Upper lobe of left lung (tissue), 6 donors: ENCODE measurements around the gene ZNF620. TPM values are rescaled to one million over a fixed set of nuclear protein-coding genes. Genes with fewer than 3 reads are reported as not detected.

ENCODE experiments used
- ATAC-seq, 2 donors: fragments of 200-7000 bp; cut with Tn5 transposase; one replicate each; pipeline ENCODE4 v1.9.1; 2022; ENCODE audit warnings: mild to moderate bottlenecking in 2 of 2, moderate library complexity in 2 of 2; ENCODE audit not compliant: low FRiP score in 2 of 2
- DNase-seq, 2 donors: peaks; one replicate each; pipeline ENCODE4 v3.0.0-alpha.2; 2019 to 2020
- H3K27ac ChIP-seq, 4 donors: fragments of 200-600 bp; sonication (generic); one replicate each; pipeline ENCODE4 v1.5.1; 2016 to 2019
- H3K27me3 ChIP-seq, 4 donors: fragments of 200-600 bp; sonication (generic); one replicate each; pipeline ENCODE4 v1.5.1; 2017 to 2019
- H3K36me3 ChIP-seq, 4 donors: fragments of 200-600 bp; sonication (generic); one replicate each; pipeline ENCODE4 v1.5.1; 2016 to 2019
- H3K4me1 ChIP-seq, 4 donors: fragments of 200-600 bp; sonication (generic); one replicate each; pipeline ENCODE4 v1.5.1; 2018 to 2019
- H3K4me3 ChIP-seq, 4 donors: fragments of 200-600 bp; sonication (generic); one replicate each; pipeline ENCODE4 v1.5.1; 2017 to 2019; ENCODE audit warnings: mild to moderate bottlenecking in 2 of 4, moderate library complexity in 1 of 4
- H3K9me3 ChIP-seq, 4 donors: fragments of 200-600 bp; sonication (generic); one replicate each; pipeline ENCODE4 v1.5.1; 2018 to 2019
- CTCF ChIP-seq, 6 experiments: fragments of 450-650 bp in 4 of 6; fragments of 200-600 bp in 2 of 6; sonication (generic) in 2 of 6; IDR thresholded peaks; one replicate each; pipeline ENCODE4 v1.5.1; 2016 to 2019; ENCODE audit warnings: antibody characterized with exemption in 6 of 6
- EP300 ChIP-seq, 4 donors: sonication (generic); formaldehyde crosslinking; IDR thresholded peaks; one replicate each; pipeline ENCODE4 v1.5.1; 2017; ENCODE audit warnings: antibody characterized with exemption in 4 of 4, control low read depth in 2 of 4
- POLR2A ChIP-seq, 4 donors: fragments of 450-650 bp; IDR thresholded peaks; one replicate each; pipeline ENCODE4 v1.5.1; 2016 to 2017; ENCODE audit warnings: antibody characterized with exemption in 4 of 4, mild to moderate bottlenecking in 2 of 4
- POLR2AphosphoS5 ChIP-seq, 2 donors: sonication (generic); formaldehyde crosslinking; IDR thresholded peaks; one replicate each; pipeline ENCODE4 v1.5.1; 2017; ENCODE audit warnings: antibody characterized with exemption in 2 of 2
- WGBS, 2 donors: methylation state at CpG; one replicate each; pipeline ENCODE4 v1.1.5; 2017 to 2018; 5-methylcytosine and 5-hydroxymethylcytosine counted together
- total RNA-seq, 6 donors: library from RNA; depleted of rRNA in 4 of 6; stranded (reverse); fragments of >200 nt in 4 of 6; gene quantifications; one replicate each; pipeline versions ENCODE4 v1.1.0 to v1.2.1, GENCODE V29; 2016 to 2021
- donor health status: DM: no; HTN: no; CAD: no; lungs with moderate emphysema.
- donor health status: DM: no; HTN: yes; CAD: no; lungs with severe emphysema.

The ZNF620 gene
- total RNA-seq, 6 donors from 2014 or later: 2.1 to 9.6 (median 5.3) TPM

- H3K27me3 ChIP-seq: no peaks in the 10 kb centered on the region
- TF ChIP-seq EP300 (IDR thresholded peaks at IDR 0.05) (no peak), POLR2AphosphoS5 (IDR thresholded peaks at IDR 0.05) (no peak), POLR2A (IDR thresholded peaks at IDR 0.05) (no peak), CTCF (IDR thresholded peaks at IDR 0.05) (no peak)
- no peaks in the 10 kb centered on the region for H3K4me1 ChIP-seq
- WGBS, 2 donors: 97 to 98% methylated on average over 3 of the region's 3 CpGs
- peaks cover 17 to 62% (median 39%) of the 10 kb centered on the region in 4 donors for H3K36me3 ChIP-seq
- no peak overlapping the region for H3K4me3 ChIP-seq
- H3K9me3 ChIP-seq: peaks cover 17 to 22% (median 17%) of the 10 kb centered on the region in 4 donors
- no peak for DNase-seq
- no peak for ATAC-seq
- no peak overlapping the region for H3K27ac ChIP-seq
Observed at GRCh38 chr3:40487172-40487571, 18.7 kb upstream of the ZNF620 start.

GRCh38 chr3:40490916-40491315, 14.9 kb upstream of the ZNF620 start:
- Histone ChIP-seq H3K27ac (no peak overlapping the region), H3K4me3 (no peak overlapping the region), H3K4me1 (no peaks in the 10 kb centered on the region), H3K36me3 (peaks cover 15 to 25% (median 22%) of the 10 kb centered on the region in 4 donors), H3K27me3 (no peaks in the 10 kb centered on the region), H3K9me3 (peaks cover 17 to 20% (median 17%) of the 10 kb centered on the region in 4 donors)
- no peak for ATAC-seq
- TF ChIP-seq POLR2A (IDR thresholded peaks at IDR 0.05) (no peak), POLR2AphosphoS5 (IDR thresholded peaks at IDR 0.05) (no peak), CTCF (IDR thresholded peaks at IDR 0.05) (no peak), EP300 (IDR thresholded peaks at IDR 0.05) (no peak)
- no peak for DNase-seq
- 95 to 96% methylated on average over 5 of the region's 5 CpGs for WGBS, 2 donors

DNA sequence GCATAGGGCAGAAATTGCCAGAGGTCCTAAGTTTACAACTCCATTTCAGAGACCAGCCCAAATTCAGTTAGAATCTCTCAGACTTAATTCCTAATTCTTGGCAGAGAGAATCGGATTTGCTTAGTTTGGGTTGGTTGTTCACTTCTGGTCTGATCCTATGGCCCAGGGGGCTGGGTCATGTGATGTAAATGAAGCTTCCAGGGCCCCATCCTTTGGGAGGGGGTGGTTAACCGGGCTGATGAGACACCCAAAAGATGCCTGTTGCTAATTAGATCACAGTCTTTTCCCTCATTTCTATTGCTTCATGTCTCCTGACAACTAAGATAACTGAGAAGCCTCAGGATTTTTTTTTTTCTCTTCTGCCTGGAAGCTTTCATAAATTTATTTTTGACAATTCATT, 11.1 kb upstream of the ZNF620 start:
- ATAC-seq (no peak), DNase-seq (no peak)
- Histone ChIP-seq H3K27me3 (no peaks in the 10 kb centered on the region), H3K36me3 (no peaks in the 10 kb centered on the region), H3K4me1 (no peaks in the 10 kb centered on the region), H3K27ac (no peak overlapping the region), H3K4me3 (no peak overlapping the region), H3K9me3 (no peaks in the 10 kb centered on the region)
- 67 to 68% methylated on average over 2 of the region's 2 CpGs for WGBS, 2 donors
- TF ChIP-seq POLR2A (IDR thresholded peaks at IDR 0.05): no peak
- no peak for TF ChIP-seq CTCF (IDR thresholded peaks at IDR 0.05)
- TF ChIP-seq POLR2AphosphoS5 (IDR thresholded peaks at IDR 0.05): no peak
- no peak for TF ChIP-seq EP300 (IDR thresholded peaks at IDR 0.05)

GRCh38 chr3:40497288-40497687, 8.6 kb upstream of the ZNF620 start:
- Histone ChIP-seq H3K27me3 (no peaks in the 10 kb centered on the region), H3K36me3 (no peaks in the 10 kb centered on the region), H3K27ac (no peak overlapping the region), H3K9me3 (no peaks in the 10 kb centered on the region), H3K4me1 (no peaks in the 10 kb centered on the region), H3K4me3 (no peak overlapping the region)
- DNase-seq (no peak), ATAC-seq (no peak)
- 96 to 97% methylated on average over 2 of the region's 2 CpGs for WGBS, 2 donors
- no peak for TF ChIP-seq EP300 (IDR thresholded peaks at IDR 0.05)
- TF ChIP-seq CTCF (IDR thresholded peaks at IDR 0.05): no peak
- TF ChIP-seq POLR2A (IDR thresholded peaks at IDR 0.05): no peak
- no peak for TF ChIP-seq POLR2AphosphoS5 (IDR thresholded peaks at IDR 0.05)

DNA sequence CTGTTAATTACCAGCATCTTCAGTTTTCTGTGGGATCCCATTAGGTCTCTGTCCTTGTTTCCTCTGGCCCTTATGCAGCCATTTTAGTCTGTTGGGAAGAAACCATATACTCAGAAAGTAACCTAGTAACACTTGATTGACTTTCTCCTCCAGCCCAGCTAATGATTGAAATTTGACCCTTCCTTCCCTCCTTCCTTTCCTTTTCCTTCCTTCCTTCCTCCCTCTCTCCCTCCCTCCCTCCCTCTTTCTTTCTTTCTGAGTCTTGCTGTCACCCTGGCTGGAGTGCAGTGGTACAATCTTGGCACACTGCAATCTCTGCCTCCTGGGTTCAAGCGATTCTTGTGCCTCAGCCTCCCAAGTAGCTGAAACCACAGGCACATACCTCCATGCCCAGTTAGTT, 5.9 kb upstream of the ZNF620 start:
- no peak overlapping the region for H3K27ac ChIP-seq
- DNase-seq: no peak
- no peaks in the 10 kb centered on the region for H3K27me3 ChIP-seq
- no peak for ATAC-seq
- H3K4me3 ChIP-seq: no peak overlapping the region
- H3K36me3 ChIP-seq: no peaks in the 10 kb centered on the region
- WGBS, 2 donors: 100% methylated on average over 1 of the region's 1 CpG
- no peak for TF ChIP-seq POLR2A (IDR thresholded peaks at IDR 0.05)
- no peak for TF ChIP-seq CTCF (IDR thresholded peaks at IDR 0.05)
- no peak for TF ChIP-seq EP300 (IDR thresholded peaks at IDR 0.05)
- TF ChIP-seq POLR2AphosphoS5 (IDR thresholded peaks at IDR 0.05): no peak
- H3K9me3 ChIP-seq: no peaks in the 10 kb centered on the region
- H3K4me1 ChIP-seq: peaks cover under 1 to 3% (median 2%) of the 10 kb centered on the region in 4 donors
